ENCODE results near the gene FNDC11.

FNDC11 gene

DNA sequence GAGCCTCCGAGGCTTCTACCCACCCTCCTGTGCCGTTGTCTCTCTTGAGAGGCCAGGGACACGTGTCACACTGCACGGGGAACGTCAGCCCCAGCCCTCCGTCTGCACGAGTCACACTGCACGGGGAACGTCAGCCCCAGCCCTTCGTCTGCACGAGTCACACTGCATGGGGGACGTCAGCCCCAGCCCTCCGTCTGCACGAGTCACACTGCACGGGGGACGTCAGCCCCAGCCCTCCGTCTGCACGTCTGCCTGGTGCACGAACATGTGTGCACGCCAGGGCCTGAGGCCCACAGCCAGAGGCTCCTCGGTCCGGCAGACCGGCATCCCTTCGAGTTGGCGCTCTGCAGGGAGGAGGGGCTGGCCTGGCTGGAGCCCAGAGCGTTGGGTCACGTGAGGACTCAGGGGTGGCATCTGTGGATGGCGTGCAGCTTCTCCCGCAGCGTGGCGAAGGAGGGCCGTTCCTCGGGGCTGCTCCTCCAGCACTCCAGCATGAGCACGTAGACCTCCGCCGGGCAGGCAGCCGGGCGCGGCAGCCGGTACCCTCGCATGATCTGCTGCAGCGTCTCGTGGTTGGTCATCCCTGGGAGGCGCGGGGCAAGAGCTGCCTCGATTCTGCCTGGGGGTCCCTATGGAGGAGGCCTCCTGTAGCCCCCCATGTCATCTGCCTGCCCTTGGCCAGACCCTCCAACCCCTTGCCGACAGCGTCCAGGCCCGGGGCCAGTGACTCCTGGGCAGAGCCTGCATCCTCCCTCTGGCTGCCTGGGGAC, 13.4 kb upstream of the FNDC11 start:
- no peak for DNase-seq

DNA sequence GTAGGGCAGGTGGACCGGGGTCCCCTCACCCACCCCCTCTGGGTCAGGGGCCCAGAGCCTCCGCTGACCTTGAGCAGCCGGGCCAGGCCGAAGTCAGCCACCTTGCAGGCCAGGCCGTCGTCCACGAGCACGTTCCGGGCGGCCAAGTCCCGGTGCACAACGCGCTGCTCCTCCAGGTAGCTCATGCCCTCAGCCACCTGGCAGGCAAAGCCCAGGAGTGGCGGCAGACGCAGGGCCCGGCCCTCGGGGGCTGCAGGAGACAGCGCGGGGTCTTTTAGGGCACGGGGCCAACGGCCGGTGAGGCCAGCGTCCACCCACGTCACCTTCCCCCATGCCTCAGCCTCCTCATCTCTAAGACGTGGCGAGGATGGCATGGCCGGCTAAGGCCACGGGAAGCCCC, 12.6 kb upstream of the FNDC11 start:
- DNase-seq, result no peak

DNA sequence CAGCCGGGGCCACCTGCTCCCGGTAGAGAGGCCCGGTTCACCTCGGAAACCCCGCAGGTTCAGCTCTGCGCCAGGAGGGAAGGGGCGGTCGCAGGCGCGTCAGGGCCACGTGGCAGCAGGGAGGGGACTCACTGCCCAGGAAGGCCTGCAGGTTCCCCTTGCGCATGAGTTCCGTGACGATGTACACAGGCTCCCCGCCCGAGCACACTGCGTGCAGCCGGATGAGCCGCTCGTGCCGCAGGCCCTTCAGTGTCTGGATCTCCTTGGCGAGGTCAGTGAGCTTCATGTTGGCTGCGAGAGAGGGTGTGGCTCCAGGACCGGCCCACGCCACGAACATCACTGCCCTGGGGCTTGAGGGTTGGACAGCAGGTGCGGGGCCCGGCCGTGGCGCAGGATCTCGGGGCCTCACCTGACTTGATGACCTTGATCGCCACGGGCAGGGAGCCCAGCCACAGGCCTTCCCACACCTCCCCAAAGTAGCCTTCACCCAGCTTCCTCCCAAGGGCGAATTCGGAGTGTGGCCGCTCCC, 11.9 kb upstream of the FNDC11 start:
- DNase-seq, result peak; percentile 57

DNA sequence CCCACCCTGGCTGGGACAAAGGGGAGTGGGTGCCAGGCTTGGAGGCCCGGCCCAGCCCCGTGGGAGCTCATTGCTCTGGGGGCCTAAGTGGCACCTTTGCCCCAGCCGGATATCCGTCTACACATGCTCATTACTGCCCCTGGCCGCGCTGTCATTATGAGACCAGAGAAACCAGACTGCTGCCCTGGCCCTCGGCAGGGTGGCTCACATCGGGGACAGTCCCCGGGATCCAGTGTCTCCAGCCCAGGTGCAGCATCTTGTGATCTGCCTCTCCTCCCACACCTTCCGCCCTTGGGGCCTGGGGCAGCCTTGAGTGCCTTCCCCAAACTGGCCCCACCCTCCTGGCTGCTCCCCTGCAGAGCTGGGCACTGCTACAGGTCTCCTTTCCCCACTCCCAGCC, 11.3 kb upstream of the FNDC11 start:
- peak; percentile 47 for DNase-seq

DNA sequence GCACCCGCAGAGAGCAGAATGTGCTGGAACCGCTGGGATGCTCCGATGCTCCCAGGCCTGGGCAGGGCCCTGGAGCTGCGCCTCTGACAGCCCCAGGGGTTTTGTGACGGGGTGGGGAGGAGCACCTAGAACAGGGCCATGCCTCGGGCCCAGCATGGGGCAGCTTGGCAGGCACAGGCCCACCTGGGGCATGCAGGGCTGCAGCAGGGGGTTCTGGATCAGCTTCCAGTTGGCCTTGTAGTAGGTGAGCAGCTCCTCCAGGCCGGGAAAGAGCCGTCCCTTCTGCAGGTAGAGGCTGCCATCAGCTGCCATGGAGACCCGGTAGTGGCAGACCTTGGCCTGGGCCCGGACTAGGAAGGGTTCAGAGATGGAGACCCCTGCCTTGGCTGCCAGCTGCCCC, 10.8 kb upstream of the FNDC11 start:
- no peak for DNase-seq

DNA sequence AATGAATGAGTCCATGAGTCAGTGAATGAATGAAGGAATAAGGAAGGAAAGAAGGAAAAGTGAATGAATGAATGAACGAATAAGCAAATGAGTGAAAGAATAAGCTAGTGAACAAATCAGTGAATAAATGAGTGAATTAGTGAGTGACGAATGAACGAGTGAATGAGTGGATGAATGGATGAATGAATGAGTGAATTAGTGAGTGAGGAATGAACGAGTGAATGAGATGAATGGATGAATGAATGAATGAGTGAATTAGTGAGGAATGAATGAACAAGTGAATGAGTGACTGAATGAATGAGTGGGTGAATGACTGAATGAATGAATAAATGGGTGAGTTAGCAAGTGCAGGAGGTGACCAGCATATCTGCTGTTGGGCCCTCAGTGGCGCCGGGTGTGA, 10.2 kb upstream of the FNDC11 start:
- DNase-seq, result no peak

DNA sequence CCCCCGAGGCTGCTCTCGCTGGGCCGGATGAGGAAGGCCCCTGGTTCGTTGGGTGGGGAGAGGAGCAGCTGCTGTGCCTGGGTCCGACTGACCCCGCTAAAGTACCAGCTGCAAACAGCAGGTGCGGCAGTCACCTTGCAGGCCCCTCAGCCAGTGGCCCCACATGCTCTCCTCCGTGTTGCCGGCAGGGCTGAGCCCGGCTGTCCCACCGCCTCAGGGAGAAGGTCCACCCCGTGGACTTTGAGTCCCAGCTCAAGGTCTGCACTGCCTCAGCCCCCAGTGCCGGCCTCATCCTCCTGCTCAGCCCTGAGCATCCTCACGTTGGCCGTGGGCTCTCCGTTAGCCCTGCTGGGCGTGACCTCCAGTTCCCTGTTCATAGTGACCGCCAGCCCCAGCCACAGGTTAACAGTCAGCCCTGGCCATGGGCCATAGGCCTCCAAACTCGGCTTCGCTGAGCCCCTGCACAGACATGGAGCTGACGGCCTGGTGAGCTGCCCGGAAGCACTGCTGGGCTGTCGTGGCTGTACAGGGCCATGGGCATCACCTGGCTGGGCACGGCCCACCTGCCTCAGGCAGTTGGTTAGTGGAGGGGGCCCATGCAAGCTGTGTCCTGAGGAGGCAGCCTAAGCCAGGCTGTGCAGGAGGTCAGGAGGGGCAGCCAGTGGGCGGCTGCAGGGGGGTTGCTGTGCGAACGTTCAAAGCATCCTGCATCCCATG, 9.6 kb upstream of the FNDC11 start:
- DNase-seq, result no peak

DNA sequence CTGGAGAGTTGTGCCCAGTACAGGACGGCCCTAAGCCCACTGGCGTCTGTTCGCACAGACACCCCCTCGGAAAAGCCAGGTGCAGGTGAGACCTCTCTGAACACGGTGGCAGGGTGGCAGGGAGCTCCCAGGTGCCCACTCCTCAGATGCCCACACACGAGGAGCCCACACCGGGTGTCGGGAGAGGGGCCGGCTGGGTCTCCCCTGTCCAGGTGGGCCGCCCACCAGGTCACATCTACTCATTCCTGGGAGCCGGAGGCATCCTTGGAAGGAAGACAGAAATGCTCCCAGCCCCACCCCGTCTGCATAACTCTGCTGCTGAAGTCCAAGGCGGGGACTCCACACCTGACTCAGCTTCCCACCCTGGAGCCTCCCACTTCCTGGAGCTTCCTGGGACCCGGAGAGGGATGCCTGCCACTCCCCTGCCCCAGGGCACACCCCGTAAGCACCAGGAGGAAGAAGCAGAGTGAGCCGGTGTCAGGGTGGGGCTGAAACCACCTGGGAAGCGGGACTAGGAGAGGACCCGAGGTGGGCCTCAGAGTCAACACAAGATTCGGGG, 8.9 kb upstream of the FNDC11 start:
- DNase-seq, result no peak

DNA sequence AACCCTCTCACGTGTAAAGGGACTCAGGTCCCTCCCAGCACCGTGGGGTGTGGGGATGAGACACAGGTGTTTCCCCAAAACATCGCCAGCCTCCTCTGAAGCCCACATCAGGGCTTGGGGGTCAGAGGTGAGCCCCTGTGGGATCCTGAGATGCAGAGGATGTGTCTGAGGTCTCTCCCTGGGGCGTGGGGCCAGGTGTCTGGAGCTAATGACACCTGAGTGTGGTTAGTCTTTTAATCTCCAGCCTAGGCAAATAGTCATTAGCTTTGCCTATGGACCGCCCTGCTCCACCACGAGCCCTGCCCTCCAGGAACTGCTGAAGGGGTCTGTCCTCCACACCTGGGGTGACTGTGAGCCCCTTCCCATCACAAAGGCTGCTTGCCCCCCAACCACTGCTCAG, 8.1 kb upstream of the FNDC11 start:
- DNase-seq, result peak; percentile 46

DNA sequence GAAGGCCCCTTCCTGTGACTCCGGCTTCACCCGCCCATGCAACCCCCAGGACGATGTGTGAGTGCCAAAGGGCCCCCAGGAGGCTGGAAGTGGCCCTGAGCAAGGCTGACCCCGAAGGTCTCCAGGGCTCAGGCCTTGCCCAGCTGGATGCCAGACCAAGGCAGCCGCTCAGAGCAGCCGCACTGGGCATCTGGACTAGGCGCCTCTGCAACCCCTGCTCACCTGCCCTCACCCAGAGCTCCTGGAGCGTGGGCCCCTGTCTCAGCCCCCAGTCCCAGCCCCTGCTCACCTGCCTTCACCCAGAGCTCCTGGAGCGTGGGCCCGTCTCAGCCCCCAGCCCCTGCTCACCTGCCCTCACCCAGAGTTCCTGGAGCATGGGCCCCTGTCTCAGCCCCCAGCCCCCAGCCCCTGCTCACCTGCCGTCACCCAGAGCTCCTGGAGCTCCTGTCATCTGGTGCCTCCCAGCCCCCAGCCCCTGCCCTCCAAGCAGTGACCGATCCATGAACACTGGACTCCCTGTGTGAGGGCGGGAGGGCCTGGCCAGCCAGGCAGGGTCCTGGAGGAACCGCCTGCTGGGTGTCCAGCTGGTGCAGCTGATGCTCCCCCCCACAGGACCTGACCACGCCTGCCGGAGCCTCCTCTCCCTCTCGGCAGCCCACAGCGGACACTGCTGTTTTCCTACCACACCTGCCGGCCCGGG, 7.6 kb upstream of the FNDC11 start:
- DNase-seq, result no peak

DNA sequence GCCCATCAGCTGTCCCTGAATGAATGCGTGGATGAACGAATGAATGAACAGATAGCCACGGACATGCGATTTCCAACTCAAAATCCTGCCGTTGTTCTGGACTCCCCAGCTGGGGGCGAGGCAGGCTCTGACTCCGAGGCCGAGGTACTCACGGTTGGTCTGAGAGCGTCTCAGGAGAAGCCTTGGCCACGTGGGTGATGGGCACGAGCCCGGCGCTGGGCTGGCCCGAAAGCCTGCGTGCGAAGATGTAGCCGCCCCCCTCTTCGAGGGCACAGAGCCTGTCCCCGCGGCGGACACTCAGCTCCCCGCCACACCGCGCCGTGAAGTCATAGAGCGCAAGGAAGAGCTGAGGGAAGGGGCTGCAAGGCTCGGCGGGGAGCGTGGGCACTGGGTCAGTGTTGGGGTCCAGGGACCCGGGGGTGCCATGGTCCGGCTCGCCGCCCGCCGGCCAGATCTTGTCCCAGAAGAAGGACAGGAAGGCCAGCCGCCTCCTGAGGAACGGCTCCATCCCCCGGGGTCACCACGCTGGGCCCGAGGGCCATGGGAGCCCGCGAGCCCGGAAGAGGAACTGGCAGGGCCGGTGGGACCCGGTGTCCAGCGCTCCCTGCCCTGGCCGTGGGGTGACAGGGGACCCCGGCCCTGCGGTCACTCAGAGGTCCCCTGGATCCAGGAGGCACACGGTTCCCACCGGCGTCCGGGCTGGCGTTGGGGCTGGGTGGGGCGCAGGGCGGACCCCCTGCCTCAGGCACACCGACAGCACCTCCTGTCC, 6.8 kb upstream of the FNDC11 start:
- DNase-seq, result no peak

DNA sequence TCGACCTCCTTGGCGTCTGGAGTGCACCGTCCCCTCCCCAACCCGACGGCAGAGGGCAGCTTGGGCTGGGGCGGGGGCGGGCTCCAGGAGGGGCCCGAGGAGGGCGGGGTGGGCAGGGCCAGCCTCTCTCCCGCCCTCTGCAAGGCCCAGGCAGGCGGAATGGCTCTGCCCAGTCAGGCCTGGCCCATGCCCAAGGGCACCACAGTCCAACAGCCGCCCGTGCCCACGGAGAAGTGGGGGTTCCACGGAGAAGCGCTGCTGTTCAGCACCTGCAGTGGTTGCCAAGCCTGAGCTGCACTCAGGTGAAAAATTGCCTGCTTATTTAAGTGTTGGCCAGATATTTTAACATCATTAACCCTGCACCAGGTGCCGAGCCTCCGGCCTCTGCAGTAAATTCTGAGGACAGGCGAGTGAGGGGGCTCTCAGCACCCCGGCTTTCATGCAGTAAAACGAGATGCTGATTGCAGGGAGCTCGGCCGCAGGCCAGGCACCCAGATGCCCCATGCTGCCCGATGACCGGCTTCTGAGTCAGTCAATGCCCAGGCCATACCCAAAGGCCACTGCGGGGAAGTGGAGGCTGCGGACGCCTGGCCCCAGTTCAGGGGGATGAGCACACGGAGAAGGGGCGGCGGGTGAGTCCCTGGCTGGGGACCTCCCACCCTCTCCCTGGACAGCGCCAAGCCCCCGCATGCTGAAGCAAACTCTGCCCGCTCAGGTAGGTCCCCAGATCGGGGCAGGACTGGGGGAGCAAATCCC, 6.1 kb upstream of the FNDC11 start, which contains the start of gene SRMS:
TSS of gene SRMS (minus strand) at position 25 of the 756 bp plus-strand sequence. CDS start 286 bp downstream, outside the sequence.
- no peak for DNase-seq

DNA sequence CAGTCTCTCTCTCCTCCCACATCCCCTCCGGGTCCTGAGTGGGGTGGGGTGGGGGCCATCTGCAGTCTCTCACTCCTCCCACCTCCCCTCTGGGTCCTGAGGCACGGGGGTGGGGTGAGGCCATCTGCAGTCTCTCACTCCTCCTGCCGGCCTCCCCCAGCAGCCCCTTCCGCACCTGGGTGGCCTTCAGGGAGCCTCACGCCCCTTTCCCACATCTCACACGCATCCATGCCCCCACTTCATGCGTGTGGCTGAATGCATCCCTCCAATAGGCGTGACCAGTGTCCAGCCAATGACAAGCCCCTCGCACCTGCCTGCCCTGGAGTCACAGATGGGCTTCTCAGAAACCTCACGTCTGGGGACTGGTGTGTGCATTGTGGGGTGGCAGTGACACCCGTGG, 5.4 kb upstream of the FNDC11 start:
- DNase-seq, result no peak

DNA sequence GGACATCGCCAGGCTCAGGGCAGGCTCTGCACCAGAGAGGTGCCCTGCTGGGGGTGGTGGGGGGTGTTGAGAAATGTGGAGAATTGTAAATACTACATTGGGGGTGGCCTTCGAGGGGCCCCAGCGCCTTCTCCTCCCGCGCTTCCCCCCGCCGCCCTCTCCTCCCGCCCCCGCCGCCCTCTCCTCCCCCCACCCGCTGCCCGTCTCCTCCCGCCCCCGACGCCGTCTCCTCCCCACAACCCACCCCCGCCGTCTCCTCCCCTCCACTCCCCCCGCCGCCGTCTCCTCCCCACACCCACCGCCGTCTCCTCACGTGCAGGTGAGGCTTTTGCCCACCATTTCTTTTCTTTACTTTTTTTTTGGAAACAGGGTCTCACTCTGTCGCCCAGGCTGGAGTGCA, 4.9 kb upstream of the FNDC11 start:
- no peak for DNase-seq

DNA sequence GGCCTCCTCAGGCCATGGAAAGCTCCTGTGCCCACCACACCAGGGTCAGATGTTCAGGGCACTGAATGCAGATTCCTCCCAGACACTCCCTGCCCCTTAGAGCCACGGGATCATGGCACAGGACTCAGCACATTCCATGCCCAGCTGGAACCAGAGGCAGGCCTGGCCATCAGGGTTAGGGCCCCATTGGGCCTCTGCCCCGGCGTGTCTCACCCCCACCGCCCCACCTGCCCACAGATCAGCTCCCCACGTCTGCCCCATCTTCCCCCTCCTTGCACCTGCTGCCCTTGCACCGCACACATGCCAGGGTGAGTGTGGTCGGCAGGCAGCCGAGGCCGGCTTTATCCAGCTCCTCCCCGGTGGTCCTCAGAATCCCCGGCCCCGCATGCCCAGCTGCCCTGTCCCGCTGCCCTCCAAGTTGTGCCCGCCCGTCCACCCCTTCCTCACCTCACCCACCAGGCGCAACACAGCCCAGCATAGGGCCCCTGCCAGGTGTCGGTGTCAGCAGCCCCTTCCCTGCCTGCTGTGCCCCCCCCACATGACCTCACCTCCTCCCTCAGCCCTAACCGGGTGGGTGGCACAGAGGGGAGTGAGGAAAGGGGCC, 4.2 kb upstream of the FNDC11 start:
- no peak for DNase-seq

DNA sequence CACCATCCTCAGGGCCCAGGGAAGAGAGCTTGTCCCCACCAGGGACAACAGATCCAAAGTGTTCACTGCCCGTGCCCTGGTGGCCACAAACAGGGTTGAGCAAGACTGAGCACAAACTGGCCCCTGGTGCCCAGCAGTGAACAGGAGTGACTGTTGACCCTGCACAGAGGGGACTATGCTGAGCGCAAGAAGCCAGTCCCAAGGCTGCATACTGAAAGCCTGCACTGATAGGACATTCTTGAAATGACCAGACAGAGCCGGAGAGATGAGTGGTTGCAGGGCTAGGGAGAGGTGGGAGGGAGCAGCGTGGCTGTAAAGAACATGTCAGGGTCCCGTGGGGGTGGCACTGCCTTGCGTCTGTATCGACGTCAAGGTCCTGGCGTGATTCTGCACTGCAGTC, 2.9 kb upstream of the FNDC11 start:
- DNase-seq, result no peak

DNA sequence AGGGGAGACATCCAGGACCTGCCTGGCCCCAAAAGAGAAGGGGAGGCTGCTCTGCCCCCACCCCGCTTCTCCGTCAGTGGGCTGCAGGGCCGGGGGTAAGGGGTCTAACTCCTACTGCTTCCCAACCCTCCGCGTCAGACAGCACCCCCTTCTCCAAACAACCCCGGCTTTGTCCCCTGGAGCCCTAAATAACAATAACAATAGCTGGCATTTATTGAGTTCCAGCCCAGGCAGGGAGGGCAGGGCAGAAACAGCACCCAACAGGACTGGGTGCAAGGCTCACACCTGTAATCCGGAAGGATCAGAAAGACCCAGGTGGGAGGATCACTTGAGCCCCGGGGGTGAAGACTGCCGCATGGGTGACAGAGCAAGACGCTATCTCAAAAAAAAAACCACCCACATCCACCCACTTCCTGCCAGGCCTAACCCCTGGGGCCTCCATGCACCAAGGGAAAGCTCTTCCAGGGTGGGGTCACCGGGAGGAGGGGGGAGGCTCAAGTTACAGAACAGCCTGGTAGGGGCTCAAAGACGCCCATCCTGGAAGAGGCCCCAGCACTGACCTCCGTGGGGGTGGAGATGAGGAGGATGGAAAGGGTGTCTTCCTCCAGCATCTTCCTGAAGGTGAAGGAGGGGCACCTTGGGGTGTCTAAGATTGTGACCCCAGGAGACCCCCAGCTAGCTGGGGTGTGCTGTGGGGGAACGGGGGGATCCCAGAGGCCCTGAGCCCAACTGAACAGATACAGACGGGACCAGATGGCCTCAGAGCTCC, 1.3 kb upstream of the FNDC11 start:
- DNase-seq, result peak; percentile 44

DNA sequence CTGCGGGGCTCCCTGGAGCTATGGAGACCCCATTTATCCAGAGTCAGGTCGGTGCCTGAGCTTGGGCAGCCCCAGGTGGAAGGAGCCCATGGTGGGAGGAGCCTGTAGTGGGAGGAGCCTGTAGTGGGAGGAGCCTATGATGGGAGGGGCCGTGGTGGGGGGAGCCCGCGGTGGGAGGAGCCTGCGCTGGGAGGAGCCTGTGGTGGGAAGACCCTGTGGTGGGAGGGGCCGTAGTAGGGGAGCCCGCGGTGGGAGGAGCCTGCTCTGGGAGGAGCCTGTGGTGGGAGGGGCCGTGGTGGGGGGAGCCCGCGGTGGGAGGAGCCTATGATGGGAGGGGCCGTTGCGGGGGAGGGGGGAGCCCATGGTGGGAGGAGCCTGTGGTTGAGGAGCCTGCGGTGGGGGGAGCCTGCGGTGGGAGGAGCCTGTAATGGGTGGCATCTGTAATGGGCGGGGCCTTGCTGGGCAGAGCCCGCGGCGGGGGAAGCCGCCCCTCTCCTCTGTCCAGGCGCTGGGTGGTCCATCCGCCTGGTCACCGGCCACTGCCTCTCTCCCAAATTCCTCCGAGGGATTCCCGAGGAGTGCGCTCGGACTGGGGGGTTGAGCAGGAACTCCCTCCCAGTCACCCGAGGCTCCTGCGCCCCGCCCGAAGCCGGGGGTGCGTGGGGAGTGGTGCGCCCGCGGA, 567 bp upstream of the FNDC11 start:
- peak; percentile 80 for DNase-seq

DNA sequence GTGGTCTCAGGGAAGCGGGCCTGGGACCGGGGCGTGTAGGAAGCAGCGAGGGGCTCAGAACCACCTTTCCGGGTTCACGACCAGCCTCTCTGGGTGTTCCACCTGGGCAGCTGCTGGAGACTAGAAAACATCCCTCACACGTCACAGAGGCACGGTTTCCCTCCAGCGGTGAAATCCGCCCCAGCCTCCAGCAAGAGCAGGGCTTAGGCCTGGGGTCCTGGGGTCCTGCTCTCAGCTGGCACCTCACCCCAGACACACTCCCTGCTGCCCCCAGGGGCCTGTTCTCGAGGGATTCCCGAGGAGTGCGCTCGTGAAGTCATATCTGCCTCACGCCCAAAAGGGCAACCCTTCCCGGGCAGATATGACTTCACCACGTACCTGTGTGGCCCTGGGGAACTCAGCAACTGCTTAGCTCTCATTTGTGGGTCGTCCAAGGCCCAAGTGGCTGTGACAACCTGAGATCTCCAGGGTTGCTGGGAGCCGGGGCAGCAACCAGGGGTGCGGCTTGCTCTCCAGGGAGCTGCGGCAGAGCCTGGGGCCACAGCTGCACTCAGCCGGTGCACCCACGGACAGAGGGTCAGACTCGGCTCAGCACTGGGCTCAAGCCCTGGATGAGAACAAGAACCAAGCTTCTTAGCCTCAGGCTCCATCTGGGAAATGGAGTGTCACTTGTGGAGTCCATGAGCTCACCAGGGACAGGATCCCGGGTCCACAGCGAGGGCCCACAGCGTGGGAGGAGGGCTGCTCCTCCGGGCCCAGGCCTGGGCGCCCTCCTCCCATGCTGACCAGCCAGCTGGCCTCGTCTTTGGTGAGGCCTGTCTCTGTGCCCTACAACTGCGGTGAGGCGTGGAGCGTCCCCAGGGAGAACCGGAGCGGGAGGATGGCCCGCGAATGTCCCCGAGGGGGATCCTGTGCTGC, 661 bp downstream of the FNDC11 start:
- DNase-seq, result no peak
